Endothelial cell of umbilical vein (primary cell): Measurements from ENCODE around the gene RIC8B. TPM values are rescaled to one million over a fixed set of nuclear protein-coding genes. Genes with fewer than 3 reads are reported as not detected.

Experiments used
- BruUV-seq: library from RNA; stranded (reverse); fragments of 400-500 nt; replicated peaks from 2 replicates; lab custom pipeline; 2021; lab: Mats Ljungman, UMichigan
- CTCF ChIA-PET: fragments of 300-600, 350-600 bp; sonication (Branson Sonifier 250); formaldehyde crosslinking; loops from one replicate; lab custom pipeline; 2021; ENCODE audit warnings: antibody characterized with exemption, inconsistent platforms; lab: Charles Lee
- POLR2A ChIA-PET: fragments of 300-600, 350-600 bp; sonication (Branson Sonifier 250); formaldehyde crosslinking; loops from one replicate; lab custom pipeline; 2021; ENCODE audit warnings: antibody characterized with exemption, inconsistent platforms; lab: Charles Lee
- DNase-seq: peaks from one replicate; pipeline ENCODE4 v3.0.0-alpha.2; 2011; ENCODE audit warnings: low read depth, low spot score
- FAIRE-seq: peaks from 2 replicates; lab custom pipeline; 2011; peaks lifted over from hg19 to GRCh38; lab: Jason Lieb, UNC
- H2AFZ ChIP-seq: 2 replicates; pipeline ENCODE4 v1.6.0; 2012; ENCODE audit warnings: low read depth, low read length, control low read depth, inconsistent platforms
- H3K27ac ChIP-seq: 2 replicates; pipeline ENCODE4 v1.5.1; 2011; ENCODE audit warnings: low read depth, mild to moderate bottlenecking, control low read depth, low read length, moderate library complexity; ENCODE audit not compliant: insufficient read depth
- H3K27me3 ChIP-seq, 2 experiments: 2 replicates each; pipeline versions ENCODE4 v1.6.0 to v1.6.1; 2011; ENCODE audit warnings: low read length in 2 of 2, mixed read lengths in 1 of 2; ENCODE audit not compliant: control insufficient read depth in 2 of 2, insufficient read depth in 2 of 2
- H3K36me3 ChIP-seq, 2 experiments: 2 replicates in 1 of 2; 3 replicates in 1 of 2; pipeline ENCODE4 v1.5.1; 2011; ENCODE audit warnings: low read length in 2 of 2, mild to moderate bottlenecking in 1 of 2, moderate library complexity in 1 of 2; ENCODE audit not compliant: control insufficient read depth in 2 of 2, insufficient read depth in 2 of 2; ENCODE audit errors: extremely low read depth in 1 of 2
- H3K4me1 ChIP-seq: 3 replicates; pipeline ENCODE4 v1.5.1; 2011; ENCODE audit warnings: mild to moderate bottlenecking, low read length; ENCODE audit not compliant: control insufficient read depth, insufficient read depth; ENCODE audit errors: extremely low read depth
- H3K4me2 ChIP-seq: 2 replicates; pipeline ENCODE4 v1.6.1; 2011; ENCODE audit warnings: low read length, control low read depth, mixed read lengths; ENCODE audit not compliant: insufficient read depth
- H3K4me3 ChIP-seq, 3 experiments: fragments of 200-600 bp in 1 of 3; sonication (generic), shearing (Covaris generic) in 1 of 3; replicated peaks in 1 of 3; 2 replicates each; pipeline ENCODE4 v1.5.1; 2011 to 2016; ENCODE audit warnings: control low read depth in 3 of 3, low read length in 3 of 3, mild to moderate bottlenecking in 2 of 3, inconsistent platforms in 1 of 3, low read depth in 1 of 3, moderate library complexity in 1 of 3; ENCODE audit not compliant: insufficient read depth in 1 of 3
- H3K79me2 ChIP-seq: 2 replicates; pipeline ENCODE4 v1.6.0; 2012; ENCODE audit warnings: low read length, inconsistent platforms; ENCODE audit not compliant: control insufficient read depth, insufficient read depth
- H3K9ac ChIP-seq: replicated peaks from 2 replicates; pipeline ENCODE3; 2011; ENCODE audit warnings: low read length, control low read depth; ENCODE audit not compliant: insufficient read depth; ENCODE audit errors: extremely low read depth
- H3K9me1 ChIP-seq: replicated peaks from 3 replicates; pipeline ENCODE4 v1.6.0; 2011; ENCODE audit warnings: mild to moderate bottlenecking, low read length; ENCODE audit not compliant: control insufficient read depth, insufficient read depth; ENCODE audit errors: extremely low read depth
- H3K9me3 ChIP-seq: replicated peaks from 2 replicates; pipeline ENCODE4 v1.5.1; 2012; ENCODE audit warnings: low read length, inconsistent platforms; ENCODE audit not compliant: control insufficient read depth, insufficient read depth
- H4K20me1 ChIP-seq: replicated peaks from 2 replicates; pipeline ENCODE3; 2011; ENCODE audit warnings: mild to moderate bottlenecking, low read length; ENCODE audit not compliant: control insufficient read depth, insufficient read depth; ENCODE audit errors: extremely low read depth
- CTCF ChIP-seq, 2 donors: IDR thresholded peaks; 1 replicate in 1 of 2; 2 replicates in 1 of 2; pipeline ENCODE4 v1.5.1; 2011; ENCODE audit warnings: low read length in 2 of 2, mild to moderate bottlenecking in 2 of 2, moderate library complexity in 2 of 2, control low read depth in 1 of 2, inconsistent platforms in 1 of 2, low read depth in 1 of 2; ENCODE audit not compliant: insufficient read depth in 1 of 2; ENCODE audit errors: extremely low read depth in 1 of 2
- EZH2 ChIP-seq: IDR thresholded peaks from 2 replicates; pipeline ENCODE4 v1.6.1; 2012; ENCODE audit warnings: borderline replicate concordance, low read depth, mild to moderate bottlenecking, moderate library complexity, low read length, inconsistent platforms; ENCODE audit not compliant: severe bottlenecking
- FOS ChIP-seq: IDR thresholded peaks from 2 replicates; pipeline ENCODE4 v1.6.1; 2011; ENCODE audit warnings: mild to moderate bottlenecking, low read length, moderate library complexity, borderline replicate concordance; ENCODE audit not compliant: insufficient read depth
- GATA2 ChIP-seq: IDR thresholded peaks from 2 replicates; pipeline ENCODE4 v1.7.0; 2011; ENCODE audit warnings: low read depth, mild to moderate bottlenecking, moderate library complexity, mixed read lengths, low read length; ENCODE audit not compliant: insufficient read length, insufficient read depth
- JUN ChIP-seq: IDR thresholded peaks from 2 replicates; pipeline ENCODE4 v1.6.1; 2011; ENCODE audit warnings: borderline replicate concordance, low read depth; ENCODE audit not compliant: insufficient read length, insufficient read depth
- MAX ChIP-seq: IDR thresholded peaks from 2 replicates; pipeline ENCODE4 v1.6.1; 2011; ENCODE audit not compliant: insufficient read depth, insufficient read length
- MYC ChIP-seq: IDR thresholded peaks from one replicate; pipeline ENCODE4 v1.6.1; 2011; ENCODE audit warnings: mild to moderate bottlenecking, low read depth, low read length
- POLR2A ChIP-seq: IDR thresholded peaks from 2 replicates; pipeline ENCODE4 v1.6.1; 2012; ENCODE audit warnings: low read depth, mild to moderate bottlenecking, control low read depth, low read length
- POLR2AphosphoS5 ChIP-seq: IDR thresholded peaks from 2 replicates; pipeline ENCODE4 v1.6.1; 2012; ENCODE audit warnings: low read depth, mild to moderate bottlenecking, control low read depth, low read length, moderate library complexity; ENCODE audit not compliant: insufficient read depth
- dilution Hi-C: fragments of 300-500 bp; cut with MboI; formaldehyde crosslinking; loops from one replicate; pipeline ENCODE4 v1.15.0; 2019; ENCODE audit warnings: low sequenced_read_pairs; ENCODE audit not compliant: extremely low pct_ligation_motif_present
- intact Hi-C: fragments of 100-400 bp; cut with micrococcal nuclease; formaldehyde crosslinking; loops from one replicate; pipeline ENCODE4 v1.10.0; 2022
- polyA plus RNA-seq, 4 experiments: library from polyadenylated mRNA; depleted of rRNA in 3 of 4; stranded (reverse) in 3 of 4; unstranded in 1 of 4; fragments of >200 nt; gene quantifications; 2 replicates each; pipeline versions ENCODE4 v1.2.1 to v1.2.3, GENCODE V29; 2011 to 2012; ENCODE audit warnings: missing spikeins in 1 of 4
- total RNA-seq: library from RNA; stranded (reverse); gene quantifications from 2 replicates; pipeline ENCODE4 v1.2.3, GENCODE V29; 2021

Gene RIC8B
- total and polyA plus RNA-seq, 2 donors (not counting 3 experiments of a cell fraction or from before 2014, with no cell fraction given) = 4.1 to 13.7 TPM

- H3K27me3 ChIP-seq = peaks cover 3 to 10% of the 10 kb centered on the region in 2 experiments
- H4K20me1 ChIP-seq = no peaks in the 10 kb centered on the region
- H3K4me2 ChIP-seq = no peak overlapping the region
- TF ChIP-seq EZH2 (no peak), POLR2A (no peak), GATA2 (no peak), MYC (no peak), MAX (no peak), CTCF (IDR thresholded peaks at IDR 0.05; ENCODE audit: extremely low read depth in 1 of 2, insufficient read depth in 1 of 2, low read depth in 1 of 2, low read length in 2 of 2) (no peak), POLR2AphosphoS5 (no peak), FOS (no peak), JUN (no peak)
- no peaks in the 10 kb centered on the region for H3K9me1 ChIP-seq
- H3K79me2 ChIP-seq = no peaks in the 10 kb centered on the region
- H3K27ac ChIP-seq = no peak overlapping the region
- POLR2A ChIA-PET = no interaction called here
- intact Hi-C loops = no loop called here
- dilution Hi-C loops = no loop called here
- CTCF ChIA-PET = interaction anchor here (0.7 to 1.2 kb wide), 4 partner anchors 34 to 404 kb away, joined by 3 read pairs; no protein-coding TSS in a partner anchor
- no TSS peak for BruUV-seq
- DNase-seq (no peak), FAIRE-seq (no peak)
- H2AFZ ChIP-seq = no peak overlapping the region
- no peaks in the 10 kb centered on the region for H3K36me3 ChIP-seq
- H3K9me3 ChIP-seq = no peaks in the 10 kb centered on the region
- no peak overlapping the region for H3K9ac ChIP-seq
- no peak overlapping the region for H3K4me3 ChIP-seq
- peaks cover 4% of the 10 kb centered on the region for H3K4me1 ChIP-seq
These were observed 9.7 kb upstream of the RIC8B start for GRCh38 chr12:106764738-106765137.
